ENCODE results near the gene RTL9.
A peak's percentile ranks its signal among the peaks of the same experiment; 100 is the strongest.

The RTL9 gene

GRCh38 chrX:110341189-110342035, 17.2 kb upstream of the RTL9 start:
- peak; percentile 67 for DNase-seq (ENCODE audit: low read depth)

DNA sequence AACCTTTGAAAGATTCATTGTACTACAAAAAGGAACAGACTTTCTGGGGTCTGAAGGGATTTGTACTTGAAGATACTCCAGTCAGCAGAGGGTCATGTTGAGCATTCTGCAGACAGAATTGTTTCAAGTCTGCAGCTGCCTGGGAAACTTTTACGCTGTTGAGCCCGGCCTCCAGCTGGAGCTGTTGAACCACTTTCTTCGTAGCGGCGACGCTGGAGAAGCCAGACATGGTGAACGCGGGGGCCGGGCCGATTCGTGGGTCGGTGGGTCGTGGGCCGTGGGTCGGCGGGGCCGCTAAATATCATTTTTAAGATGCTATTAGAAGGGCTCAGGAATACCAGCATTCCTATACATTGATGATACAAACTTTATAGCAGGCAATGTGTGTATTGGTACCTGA, 12.0 kb upstream of the RTL9 start:
- no peak for DNase-seq (ENCODE audit: low read depth)

DNA sequence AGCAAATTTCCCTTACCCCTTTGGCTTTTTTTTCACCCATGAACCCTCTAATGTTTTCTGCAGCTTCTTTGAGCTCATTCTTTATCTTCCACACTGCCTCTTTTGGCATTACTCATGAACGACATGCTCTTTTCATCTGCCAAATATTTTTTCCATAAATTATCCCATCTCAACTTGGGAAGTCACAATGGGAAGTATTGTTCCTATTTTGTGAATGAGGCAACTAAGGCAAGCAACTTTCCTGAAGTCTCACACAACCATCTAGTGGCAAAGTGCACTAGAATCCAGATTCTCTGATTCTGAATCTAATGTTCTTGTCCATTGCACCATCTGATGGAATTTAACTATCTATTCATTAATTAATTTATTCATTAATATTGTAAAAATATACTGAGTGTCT, 625 bp downstream of the RTL9 start:
- DNase-seq (ENCODE audit: low read depth), result no peak

- DNase-seq (ENCODE audit: low read depth), result no peak
Measured at GRCh38 chrX:110363244-110363643, 4.6 kb downstream of the RTL9 start.

- no peak for DNase-seq (ENCODE audit: low read depth)
Measured at GRCh38 chrX:110373310-110373709, 14.7 kb downstream of the RTL9 start.

DNA sequence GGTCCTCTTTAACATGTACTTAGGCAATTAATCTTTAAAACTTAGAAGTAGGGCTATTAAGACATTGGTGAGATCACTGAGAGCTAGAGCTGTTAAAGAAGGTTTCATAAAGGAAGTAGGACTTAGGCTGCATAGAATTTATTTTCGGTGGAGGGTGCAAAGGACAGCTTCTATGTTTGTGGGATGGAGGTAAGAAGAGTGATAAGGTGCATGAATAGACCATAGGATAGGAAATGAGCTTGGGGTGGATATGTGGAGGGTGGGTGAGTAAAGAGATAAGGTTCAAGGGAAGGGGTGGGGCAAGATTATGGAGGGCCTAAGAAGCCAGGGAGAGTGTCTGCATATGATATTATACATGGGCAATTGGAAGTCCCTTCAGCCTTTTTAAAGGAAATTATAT, 15.9 kb downstream of the RTL9 start:
- no peak for DNase-seq (ENCODE audit: low read depth)

GRCh38 chrX:110381216-110381615, 22.6 kb downstream of the RTL9 start:
- no peak for DNase-seq (ENCODE audit: low read depth)

GRCh38 chrX:110383414-110383813, 24.8 kb downstream of the RTL9 start:
- DNase-seq (ENCODE audit: low read depth), result no peak

DNA sequence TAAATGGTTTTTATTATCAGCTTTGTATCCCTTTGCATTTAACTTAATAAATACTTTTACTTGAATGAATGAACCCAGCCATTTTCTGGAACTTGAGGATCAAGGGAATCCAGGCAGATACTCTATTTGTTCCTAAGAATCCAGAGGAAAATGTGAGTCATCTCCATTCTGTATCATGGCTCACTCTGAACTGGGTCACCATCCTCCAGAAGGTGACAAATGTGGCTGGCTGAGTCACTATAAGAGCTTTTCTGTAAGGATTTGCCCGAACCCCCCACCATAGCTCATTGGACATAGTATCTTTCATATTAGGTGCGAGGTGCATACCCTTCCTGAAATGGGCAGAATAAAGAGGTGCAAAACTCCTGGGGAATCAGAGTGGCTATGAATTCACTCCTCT, 25.8 kb downstream of the RTL9 start:
- DNase-seq (ENCODE audit: low read depth), result peak; percentile 40

DNA sequence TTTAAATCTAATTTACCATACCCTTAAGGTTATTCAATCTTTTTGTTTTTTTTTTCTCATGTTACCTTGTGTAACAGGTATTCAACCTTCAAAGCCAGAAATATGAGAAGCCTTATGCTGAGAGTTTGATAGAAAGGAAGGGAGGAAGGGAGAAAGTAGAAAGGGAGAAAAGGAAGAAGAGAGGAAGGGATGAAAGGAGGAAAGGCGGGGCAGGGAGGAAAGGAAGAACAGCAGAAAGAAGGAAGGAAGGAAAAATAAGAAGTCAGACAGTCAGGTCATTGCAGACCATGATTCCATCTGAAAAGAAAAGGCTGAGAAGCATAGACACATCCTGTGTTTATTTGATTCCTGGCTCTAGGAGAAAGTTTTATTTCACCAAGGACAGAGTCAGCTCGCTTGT, 30.9 kb downstream of the RTL9 start:
- no peak for DNase-seq (ENCODE audit: low read depth)

DNA sequence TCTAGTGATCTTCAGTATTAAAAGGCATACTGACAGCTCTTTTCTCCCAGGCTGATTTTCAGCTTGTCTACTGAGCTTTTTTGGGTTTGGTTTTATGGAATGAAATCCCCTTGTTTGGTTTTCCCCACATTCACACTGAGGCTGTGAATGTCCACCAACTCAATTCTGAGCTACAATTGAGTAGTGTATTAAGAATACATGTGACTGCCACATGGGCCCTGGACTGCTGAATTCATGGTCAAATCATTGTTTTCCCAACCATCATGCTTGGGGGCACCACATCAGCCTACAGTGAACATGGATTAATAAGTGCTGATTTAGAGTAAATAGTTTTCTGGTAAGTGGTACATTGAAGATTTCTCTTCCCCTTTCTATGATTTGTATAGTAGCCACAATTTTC, 32.4 kb downstream of the RTL9 start:
- DNase-seq (ENCODE audit: low read depth), result no peak

GRCh38 chrX:110394651-110395050, 36.0 kb downstream of the RTL9 start:
- DNase-seq (ENCODE audit: low read depth), result no peak

DNA sequence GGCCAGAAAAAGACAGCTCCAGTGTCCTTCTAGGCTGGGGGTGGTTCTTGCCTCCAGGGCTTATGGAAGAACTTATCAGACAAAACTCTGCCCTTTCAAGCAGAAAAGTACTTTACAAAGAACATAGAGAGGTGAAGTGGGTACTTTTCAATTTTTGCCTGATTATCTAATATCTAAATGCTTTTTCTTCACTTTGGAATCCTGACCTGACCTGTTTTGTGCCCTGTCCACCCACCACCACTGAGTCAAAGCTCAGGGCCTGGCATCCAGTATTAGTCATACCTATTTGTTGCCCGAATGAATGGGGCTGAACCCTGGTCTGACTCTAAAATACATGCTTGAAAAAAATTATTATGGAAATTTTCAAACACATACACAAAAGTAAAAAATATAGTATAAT, 37.2 kb downstream of the RTL9 start:
- DNase-seq (ENCODE audit: low read depth), result no peak

- no peak for DNase-seq (ENCODE audit: low read depth)
Measured at GRCh38 chrX:110396735-110397134, 38.1 kb downstream of the RTL9 start.

- no peak for DNase-seq (ENCODE audit: low read depth)
Measured at GRCh38 chrX:110397339-110397738, 38.7 kb downstream of the RTL9 start.

GRCh38 chrX:110397904-110398303, 39.3 kb downstream of the RTL9 start:
- no peak for DNase-seq (ENCODE audit: low read depth)

DNA sequence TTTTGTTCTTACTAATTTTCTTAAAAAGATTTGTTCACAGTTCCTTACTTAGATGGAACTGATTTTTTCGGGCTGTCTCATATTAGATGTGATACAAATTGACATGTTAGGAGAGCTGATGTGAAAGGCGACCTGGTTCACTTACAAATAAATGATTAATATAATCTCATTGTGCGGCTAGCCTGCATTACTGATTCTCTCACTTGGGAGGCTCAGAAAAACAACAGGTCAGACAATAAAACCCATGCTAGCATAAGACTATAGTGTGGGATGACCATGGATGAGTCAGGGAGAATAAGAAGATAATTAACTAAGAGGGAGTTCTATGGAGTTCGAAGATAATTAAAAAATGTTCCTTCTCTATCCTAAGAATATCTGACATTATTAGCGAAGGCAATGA, 40.8 kb downstream of the RTL9 start:
- DNase-seq (ENCODE audit: low read depth), result no peak

DNA sequence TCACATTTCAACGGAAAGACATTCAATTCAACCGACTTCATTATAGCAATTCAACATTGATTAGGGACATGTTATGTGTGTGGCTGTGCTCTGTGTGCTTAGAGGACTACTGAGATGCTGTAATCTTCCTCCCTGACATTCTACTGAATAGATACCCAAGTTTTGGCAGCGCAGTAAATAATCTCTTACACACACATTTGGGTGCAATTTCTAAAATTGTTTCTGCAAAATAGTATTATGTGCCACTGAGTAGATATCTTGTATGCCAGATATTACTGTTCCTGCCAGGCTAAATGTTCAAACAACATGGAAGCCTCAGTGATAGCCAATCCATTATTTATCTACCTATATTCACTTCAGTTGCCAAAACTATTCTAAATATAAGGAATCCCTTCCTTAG, 41.3 kb downstream of the RTL9 start:
- no peak for DNase-seq (ENCODE audit: low read depth)

GRCh38 chrX:110401135-110401534, 42.5 kb downstream of the RTL9 start:
- no peak for DNase-seq (ENCODE audit: low read depth)

GRCh38 chrX:110402091-110402849, 43.6 kb downstream of the RTL9 start:
- DNase-seq (ENCODE audit: low read depth), result no peak

GRCh38 chrX:110402850-110403221, 44.2 kb downstream of the RTL9 start:
- DNase-seq (ENCODE audit: low read depth), result no peak

DNA sequence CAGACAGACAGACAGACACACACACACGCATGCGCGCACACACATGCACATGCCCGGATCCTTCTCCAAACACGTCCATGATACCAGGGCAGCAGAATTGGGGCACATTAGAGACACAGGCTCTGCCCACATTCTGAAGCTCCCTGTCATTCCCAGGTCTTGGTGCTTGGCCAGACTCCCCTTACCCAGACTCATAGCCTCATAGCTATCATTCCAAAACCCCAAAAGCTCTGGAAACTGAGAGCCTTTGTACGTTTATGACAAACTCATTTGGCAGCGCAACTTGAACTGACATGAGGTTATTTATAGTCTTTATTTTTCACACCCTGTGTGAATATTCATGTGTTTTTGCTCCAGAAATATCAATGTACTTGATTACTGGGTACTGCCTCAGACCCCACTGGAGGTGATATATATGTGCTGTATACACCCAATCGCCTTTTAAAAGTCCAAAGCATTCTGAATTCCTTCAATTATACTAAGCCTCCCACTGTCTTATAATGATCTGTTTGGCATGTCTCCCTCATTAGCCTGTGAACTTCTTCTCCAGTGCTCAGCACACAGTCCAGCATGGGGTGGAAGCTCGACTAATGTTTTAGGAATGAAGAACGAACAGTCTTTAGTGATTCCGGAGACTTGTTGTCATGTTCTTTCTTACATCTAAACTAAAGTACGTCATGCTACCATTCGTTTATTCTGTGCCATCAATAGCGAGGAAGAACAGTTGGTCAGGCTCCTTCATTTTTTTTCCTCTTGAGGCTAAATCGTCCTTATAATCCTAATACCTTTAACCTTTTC, 45.0 kb downstream of the RTL9 start:
- DNase-seq (ENCODE audit: low read depth), result no peak

GRCh38 chrX:110404376-110404775, 45.7 kb downstream of the RTL9 start:
- no peak for DNase-seq (ENCODE audit: low read depth)

Data from stromal cell of bone marrow (primary cell).